ENCODE measurements around the gene HSPB2. TPM values are rescaled to one million over a fixed set of nuclear protein-coding genes. Genes with fewer than 3 reads are reported as not detected.

Gene HSPB2
- total RNA-seq, 4 donors from 2014 or later, result 3.1 to 4.6 TPM; not detected in 2

DNA sequence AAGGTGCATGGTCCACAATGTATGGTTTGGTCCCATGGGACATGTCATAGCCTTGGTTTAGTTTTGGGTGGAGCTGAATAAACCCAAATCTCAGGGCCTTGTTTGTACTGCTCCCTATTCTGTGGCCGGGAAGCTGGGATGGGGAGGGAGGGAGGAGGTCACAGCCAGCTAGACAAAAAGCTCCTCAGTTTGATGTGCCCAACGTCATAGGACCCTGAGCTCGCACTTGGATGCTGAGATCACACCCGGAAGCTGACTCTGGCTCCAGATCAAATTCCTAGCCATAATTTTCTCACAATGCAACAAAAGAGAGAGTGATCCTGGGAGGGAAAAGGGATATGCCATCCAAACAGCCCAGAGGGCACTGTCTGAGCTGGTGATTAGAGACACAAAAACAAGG is 1.5 kb downstream of the HSPB2 start:
- DNase-seq (ENCODE audit: low spot score) (no peak), ATAC-seq (ENCODE audit: low FRiP score) (no peak)
- TF ChIP-seq, protein P1, sequence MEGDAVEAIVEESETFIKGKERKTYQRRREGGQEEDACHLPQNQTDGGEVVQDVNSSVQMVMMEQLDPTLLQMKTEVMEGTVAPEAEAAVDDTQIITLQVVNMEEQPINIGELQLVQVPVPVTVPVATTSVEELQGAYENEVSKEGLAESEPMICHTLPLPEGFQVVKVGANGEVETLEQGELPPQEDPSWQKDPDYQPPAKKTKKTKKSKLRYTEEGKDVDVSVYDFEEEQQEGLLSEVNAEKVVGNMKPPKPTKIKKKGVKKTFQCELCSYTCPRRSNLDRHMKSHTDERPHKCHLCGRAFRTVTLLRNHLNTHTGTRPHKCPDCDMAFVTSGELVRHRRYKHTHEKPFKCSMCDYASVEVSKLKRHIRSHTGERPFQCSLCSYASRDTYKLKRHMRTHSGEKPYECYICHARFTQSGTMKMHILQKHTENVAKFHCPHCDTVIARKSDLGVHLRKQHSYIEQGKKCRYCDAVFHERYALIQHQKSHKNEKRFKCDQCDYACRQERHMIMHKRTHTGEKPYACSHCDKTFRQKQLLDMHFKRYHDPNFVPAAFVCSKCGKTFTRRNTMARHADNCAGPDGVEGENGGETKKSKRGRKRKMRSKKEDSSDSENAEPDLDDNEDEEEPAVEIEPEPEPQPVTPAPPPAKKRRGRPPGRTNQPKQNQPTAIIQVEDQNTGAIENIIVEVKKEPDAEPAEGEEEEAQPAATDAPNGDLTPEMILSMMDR (IDR thresholded peaks at IDR 0.05), result no peak

DNA sequence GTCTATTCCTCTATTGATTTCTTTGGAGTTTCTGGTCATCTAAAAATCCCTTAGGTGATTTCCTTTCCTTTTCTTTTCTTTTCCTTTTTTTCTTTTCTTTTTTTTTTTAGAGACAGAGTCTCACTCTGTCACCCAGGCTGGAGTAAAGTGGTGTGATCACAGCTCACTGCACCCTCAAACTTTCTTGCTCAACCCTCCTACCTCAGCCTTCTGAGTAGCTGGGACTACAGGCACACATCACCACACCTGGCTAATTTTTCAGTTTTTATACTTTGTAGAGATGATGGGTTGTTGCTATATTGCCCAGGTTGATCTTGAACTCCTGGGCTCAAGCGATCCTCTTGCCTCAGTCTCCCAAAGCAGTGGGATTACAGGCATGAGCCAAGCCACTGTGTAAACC is 4.2 kb downstream of the HSPB2 start:
- TF ChIP-seq, protein P1 (IDR thresholded peaks at IDR 0.05), result no peak
- ATAC-seq (ENCODE audit: low FRiP score) (no peak), DNase-seq (ENCODE audit: low spot score) (no peak)

DNA sequence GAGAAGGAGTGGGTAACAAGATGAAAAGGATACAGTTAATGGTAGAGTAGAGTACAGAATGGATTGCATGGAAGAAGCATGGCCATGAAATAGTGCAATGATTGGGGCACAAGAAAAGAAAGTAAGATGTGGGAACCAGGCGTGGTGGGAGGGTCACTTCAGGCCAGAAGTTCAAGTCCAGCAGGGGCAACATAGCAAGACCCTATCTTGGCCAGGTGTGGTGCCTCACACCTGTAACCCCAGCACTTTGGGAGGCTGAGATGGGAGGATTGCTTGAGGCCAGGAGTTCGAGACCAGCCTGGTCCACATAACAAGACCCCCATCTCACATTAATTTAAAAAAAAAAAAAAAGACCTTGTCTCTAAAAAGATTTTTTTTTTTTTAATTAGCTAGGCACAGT is 4.8 kb downstream of the HSPB2 start:
- no peak for DNase-seq (ENCODE audit: low spot score)
- TF ChIP-seq, protein P1 (IDR thresholded peaks at IDR 0.05), result no peak
- ATAC-seq (ENCODE audit: low FRiP score), result no peak

DNA sequence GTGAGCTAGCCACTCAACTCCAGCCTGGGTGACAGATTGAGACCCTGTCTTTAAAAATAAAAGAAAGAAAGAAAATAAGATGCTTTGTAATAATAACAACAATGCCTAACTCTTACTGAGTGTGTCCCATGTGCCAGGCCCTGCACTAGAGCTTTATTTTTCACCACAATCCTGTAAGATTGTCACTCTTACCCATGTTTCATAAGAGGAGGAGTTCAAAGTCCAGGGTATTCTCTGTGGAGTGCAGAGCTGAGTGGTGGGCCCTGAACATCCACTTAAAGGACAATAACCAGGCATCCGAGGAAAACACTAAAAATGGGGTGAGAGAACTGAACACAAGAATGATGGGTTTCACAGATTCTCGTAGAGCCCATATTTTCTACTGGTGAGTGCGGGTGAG is 5.3 kb downstream of the HSPB2 start:
- DNase-seq (ENCODE audit: low spot score) (no peak), ATAC-seq (ENCODE audit: low FRiP score) (no peak)
- TF ChIP-seq, protein P1 (IDR thresholded peaks at IDR 0.05), result no peak

DNA sequence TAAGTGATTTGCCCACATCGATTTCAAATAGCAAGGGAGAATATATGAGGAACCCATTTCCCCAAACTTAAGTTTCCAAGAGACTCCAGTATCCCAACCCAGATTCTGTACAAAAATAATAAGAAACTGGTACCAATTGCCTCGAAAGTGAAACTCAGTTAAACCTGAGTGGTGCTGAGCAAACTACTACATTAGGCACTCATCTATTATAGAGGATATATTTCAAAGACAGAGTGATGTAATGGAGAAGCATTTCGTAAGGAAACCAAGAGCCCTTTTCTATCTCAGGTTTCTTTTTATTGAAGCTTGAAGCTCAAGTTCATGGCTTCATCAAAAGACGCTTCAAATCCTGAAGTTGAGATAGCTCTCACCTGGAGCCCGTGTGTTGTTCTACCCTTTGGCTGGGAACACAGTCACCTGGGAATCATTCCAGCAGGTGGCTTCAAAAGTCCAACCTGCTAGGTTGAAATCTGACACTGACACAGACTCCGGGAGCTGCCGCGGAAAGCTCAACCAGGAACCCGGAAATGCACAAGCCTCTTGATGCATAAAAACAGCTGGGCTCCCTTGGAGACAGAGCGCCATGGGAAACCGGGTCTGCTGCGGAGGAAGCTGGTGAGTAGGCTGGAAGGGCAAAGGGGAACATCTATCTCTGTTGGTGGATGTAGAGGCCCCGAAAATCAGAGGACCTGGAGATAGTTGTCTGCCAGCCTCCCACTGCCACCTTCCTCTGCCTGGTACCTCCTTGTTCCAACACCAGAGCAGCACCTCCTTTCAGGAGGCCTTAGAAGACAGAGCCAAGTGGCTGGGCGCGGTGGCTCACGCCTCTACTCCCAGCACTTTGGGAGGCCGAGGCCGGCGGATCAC is 6.1 kb downstream of the HSPB2 start, which contains the start of gene C11orf52:
Gene C11orf52 (plus strand): TSS at position 524 of the 867 bp plus-strand sequence. CDS start 60 bp downstream, at position 584.
- no peak for DNase-seq (ENCODE audit: low spot score)
- TF ChIP-seq, protein P1 (IDR thresholded peaks at IDR 0.05), result no peak
- ATAC-seq (ENCODE audit: low FRiP score), result peak; percentile 70

DNA sequence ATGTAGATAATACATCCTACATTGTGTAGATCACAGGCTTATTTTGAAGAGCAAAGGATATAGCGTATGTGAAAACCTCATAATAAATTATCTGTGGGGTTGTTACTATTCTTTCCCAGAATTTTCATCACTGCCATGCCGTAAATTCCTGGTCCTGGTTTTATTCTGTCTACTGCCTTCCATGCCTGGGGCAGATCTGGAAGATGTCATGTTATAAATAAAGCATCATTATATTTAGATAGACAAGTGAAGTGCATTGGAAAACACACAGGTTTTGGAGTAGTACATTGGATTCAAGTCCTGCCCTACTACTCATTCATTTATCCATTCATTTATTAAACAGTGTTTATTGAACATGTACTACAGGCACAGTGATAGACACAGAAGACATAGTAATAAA is 8.4 kb downstream of the HSPB2 start:
- ATAC-seq (ENCODE audit: low FRiP score) (no peak), DNase-seq (ENCODE audit: low spot score) (no peak)
- TF ChIP-seq, protein P1 (IDR thresholded peaks at IDR 0.05), result no peak

Measured in omental fat pad (tissue), 4 donors.